Bronchial epithelial cell (primary cell): ENCODE measurements around the gene TMEM186. TPM values are rescaled to one million over a fixed set of nuclear protein-coding genes. Genes with fewer than 3 reads are reported as not detected.

ENCODE experiments used
- DNase-seq: peaks from one replicate; pipeline ENCODE4 v3.0.0-alpha.2; 2010; ENCODE audit warnings: low read depth
- FAIRE-seq: peaks from 2 replicates; lab custom pipeline; 2011; peaks lifted over from hg19 to GRCh38; lab: Jason Lieb, UNC
- H3K27me3 ChIP-seq: 2 replicates; pipeline ENCODE4 v1.5.1; 2011; ENCODE audit warnings: low read length; ENCODE audit not compliant: control insufficient read depth, insufficient read depth
- H3K36me3 ChIP-seq: 2 replicates; pipeline ENCODE4 v1.5.1; 2011; ENCODE audit warnings: low read length; ENCODE audit not compliant: control insufficient read depth, insufficient read depth
- H3K4me3 ChIP-seq: 2 replicates; pipeline ENCODE4 v1.5.1; 2011; ENCODE audit warnings: mild to moderate bottlenecking, low read depth, low read length, control low read depth
- CTCF ChIP-seq: IDR thresholded peaks from 2 replicates; pipeline ENCODE4 v1.5.1; 2011; ENCODE audit warnings: mild to moderate bottlenecking, moderate library complexity, low read length, control low read depth, inconsistent platforms; ENCODE audit not compliant: insufficient read depth, severe bottlenecking
- total RNA-seq: library from RNA; depleted of rRNA; stranded (reverse); fragments of >200 nt; gene quantifications from 2 replicates; pipeline ENCODE4 v1.2.1, GENCODE V29; 2014

Gene TMEM186
- total RNA-seq, 1 donor from 2014 or later, result 15.5 TPM

- DNase-seq, result no peak
- FAIRE-seq, result no peak
- Histone ChIP-seq H3K4me3 (no peak overlapping the region), H3K27me3 (no peaks in the 10 kb centered on the region), H3K36me3 (peaks cover 20% of the 10 kb centered on the region)
- TF ChIP-seq CTCF, result no peak
These were observed 25.0 kb upstream of the TMEM186 start for GRCh38 chr16:8822403-8822802.

DNA sequence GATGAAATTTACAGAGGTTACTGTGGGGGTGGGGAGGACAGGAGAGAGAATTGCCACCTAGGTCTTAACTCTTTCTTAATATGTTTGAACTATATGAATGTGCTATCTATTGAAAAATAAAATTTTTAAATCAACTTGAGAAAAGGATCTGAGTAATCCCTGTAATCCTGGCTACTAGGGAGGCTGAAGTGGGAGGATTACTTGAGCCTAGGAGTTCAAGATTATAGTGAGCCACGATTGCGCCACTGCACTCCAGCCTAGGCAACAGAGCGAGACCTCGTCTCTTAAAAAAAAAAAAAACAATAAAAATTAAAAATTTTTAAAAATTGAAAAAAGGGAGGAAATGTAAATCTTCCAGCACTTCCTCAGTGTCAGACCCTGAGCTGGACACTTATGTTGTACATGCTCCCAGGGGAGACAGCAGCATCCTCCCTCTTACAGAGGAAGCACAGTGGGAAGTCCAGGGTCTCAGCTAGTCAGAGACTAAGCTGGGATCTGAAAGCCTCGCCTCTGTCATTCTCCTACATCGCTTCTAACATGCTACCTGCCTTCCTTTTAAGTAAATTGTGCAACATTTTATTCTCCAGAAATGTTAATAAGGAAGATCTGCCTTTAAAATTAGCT, 22.1 kb upstream of the TMEM186 start:
- TF ChIP-seq CTCF, result no peak
- no peaks in the 10 kb centered on the region for H3K27me3 ChIP-seq

GRCh38 chr16:8818504-8819270, 21.2 kb upstream of the TMEM186 start:
- FAIRE-seq (no peak), DNase-seq (no peak)
- TF ChIP-seq CTCF, result no peak
- H3K36me3 ChIP-seq, result peaks cover 28% of the 10 kb centered on the region
- H3K27me3 ChIP-seq, result no peaks in the 10 kb centered on the region
- no peak overlapping the region for H3K4me3 ChIP-seq

More for the DNA sequence above, 22.1 kb upstream of the TMEM186 start:
- H3K36me3 ChIP-seq, result peaks cover 23% of the 10 kb centered on the region
- H3K4me3 ChIP-seq, result no peak overlapping the region
- DNase-seq (no peak), FAIRE-seq (no peak)

GRCh38 chr16:8816967-8817655, 19.7 kb upstream of the TMEM186 start:
- Histone ChIP-seq H3K27me3 (no peaks in the 10 kb centered on the region), H3K4me3 (no peak overlapping the region), H3K36me3 (peaks cover 38% of the 10 kb centered on the region)
- no peak for FAIRE-seq
- TF ChIP-seq CTCF, result no peak
- DNase-seq, result no peak

DNA sequence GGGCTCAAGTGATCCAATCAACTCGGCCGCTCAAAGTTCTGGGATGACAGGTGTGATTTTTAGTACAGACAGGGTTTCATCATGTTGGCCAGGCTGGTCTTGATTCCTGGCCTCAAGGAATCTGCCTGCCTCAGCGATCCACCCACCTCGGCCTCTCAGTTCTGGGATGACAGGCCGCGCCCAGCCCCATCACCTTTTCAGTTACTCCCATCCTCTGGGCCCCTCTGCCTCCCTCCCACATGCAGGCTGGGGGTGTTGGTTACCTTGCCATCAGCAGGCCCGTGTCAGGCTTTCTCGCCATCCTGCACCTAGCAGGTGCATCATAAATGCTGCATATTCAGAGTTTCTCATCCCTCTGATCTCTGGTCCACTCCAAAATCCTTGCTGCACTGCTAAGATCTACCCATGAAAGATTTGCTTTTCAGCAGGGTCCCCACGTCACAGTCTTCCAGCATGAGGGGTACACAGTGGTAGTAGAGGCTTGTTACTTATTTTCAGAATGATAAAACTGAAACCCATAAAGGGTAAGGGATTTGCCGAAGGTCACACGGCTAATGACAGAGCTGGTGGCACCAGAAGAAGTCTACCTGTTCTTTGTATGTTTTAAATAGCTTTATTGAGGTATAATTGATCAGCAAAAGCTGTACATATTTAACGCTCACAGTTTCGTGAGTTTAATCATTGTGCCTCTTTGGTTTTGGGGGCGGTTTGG, 16.8 kb upstream of the TMEM186 start:
- no peak for TF ChIP-seq CTCF
- no peak for FAIRE-seq
- Histone ChIP-seq H3K4me3 (no peak overlapping the region), H3K36me3 (peaks cover 36% of the 10 kb centered on the region), H3K27me3 (no peaks in the 10 kb centered on the region)
- DNase-seq, result no peak
